Fibroblast of skin of right biceps (primary cell): ENCODE data around the gene CFL1.

Source experiments
- DNase-seq: peaks from one replicate; pipeline ENCODE4 v3.0.0-alpha.2; 2013

The CFL1 gene

GRCh38 chr11:65887723-65888162 lies 29.8 kb upstream of the CFL1 start:
- peak; percentile 47 for DNase-seq

GRCh38 chr11:65886826-65887722 lies 29.1 kb upstream of the CFL1 start:
- no peak for DNase-seq

- no peak for DNase-seq
These were observed 28.0 kb upstream of the CFL1 start for GRCh38 chr11:65885808-65886536.

GRCh38 chr11:65885231-65885630 lies 27.3 kb upstream of the CFL1 start:
- DNase-seq = no peak

GRCh38 chr11:65884716-65885092 lies 26.7 kb upstream of the CFL1 start:
- peak; percentile 67 for DNase-seq

GRCh38 chr11:65883786-65884715 lies 26.1 kb upstream of the CFL1 start:
- no peak for DNase-seq

GRCh38 chr11:65883058-65883761 lies 25.2 kb upstream of the CFL1 start:
- DNase-seq = no peak

- no peak for DNase-seq
These were observed 24.4 kb upstream of the CFL1 start for GRCh38 chr11:65882120-65883057.

GRCh38 chr11:65880844-65881421 lies 23.0 kb upstream of the CFL1 start:
- no peak for DNase-seq

- DNase-seq = no peak
These were observed 22.0 kb upstream of the CFL1 start for GRCh38 chr11:65880027-65880426.

GRCh38 chr11:65879617-65880016 lies 21.6 kb upstream of the CFL1 start, which contains the start of gene CTSW:
Gene CTSW, plus strand, starts transcription at chr11:65879837. Its CDS starts 18 bp downstream, at chr11:65879855.
- DNase-seq = no peak

GRCh38 chr11:65873318-65874156 lies 15.6 kb upstream of the CFL1 start:
- DNase-seq = peak; percentile 93

GRCh38 chr11:65872586-65873317 lies 14.8 kb upstream of the CFL1 start, which contains the start of gene EFEMP2:
Gene EFEMP2, minus strand, starts transcription at chr11:65872800. Its CDS starts 446 bp downstream, at chr11:65872354.
- peak; percentile 73 for DNase-seq

GRCh38 chr11:65871811-65872548 lies 14.0 kb upstream of the CFL1 start:
- peak; percentile 42 for DNase-seq

- no peak for DNase-seq
These were observed 13.0 kb upstream of the CFL1 start for GRCh38 chr11:65870706-65871681.

- DNase-seq = no peak
These were observed 12.3 kb upstream of the CFL1 start for GRCh38 chr11:65870307-65870658.
